Astrocyte of the spinal cord (primary cell): ENCODE results near the gene DOCK2.

Experiments used
- DNase-seq: peaks from one replicate; pipeline ENCODE4 v3.0.0; 2011; ENCODE audit warnings: low read depth, low spot score
- H3K4me3 ChIP-seq: 2 replicates; pipeline ENCODE4 v1.5.1; 2011; ENCODE audit warnings: low read depth, mild to moderate bottlenecking, low read length, moderate library complexity
- in situ Hi-C: cut with HindIII; loops from 2 replicates; pipeline ENCODE4 v1.10.0; 2017; ENCODE audit warnings: low sequenced_read_pairs
- TF ChIP-seq, protein P1 (sequence below): IDR thresholded peaks from 2 replicates; pipeline ENCODE4 v1.5.1; 2012; ENCODE audit warnings: low read depth, mild to moderate bottlenecking, low read length, inconsistent platforms

Gene DOCK2

DNA sequence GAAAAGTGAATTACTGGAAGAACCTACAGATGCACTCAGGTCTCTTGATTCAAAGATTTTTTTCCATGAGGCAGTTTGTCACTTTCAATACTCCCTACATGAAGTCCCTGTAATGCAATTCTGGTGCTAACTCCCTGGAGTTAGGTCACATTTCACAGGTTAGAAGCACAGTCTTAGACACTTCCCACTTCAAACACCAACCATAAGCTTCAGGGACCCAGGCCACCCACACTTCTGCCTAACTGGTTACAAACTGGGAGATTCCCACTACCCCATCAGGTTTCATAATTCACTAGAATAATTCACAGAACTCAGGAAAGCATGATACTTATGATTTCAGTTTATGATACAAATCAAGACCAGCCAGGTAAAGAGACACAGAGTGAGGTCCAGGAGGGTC lies 439.7 kb downstream of the DOCK2 start:
- DNase-seq: no peak
- H3K4me3 ChIP-seq: no peak overlapping the region
- TF ChIP-seq, protein P1, sequence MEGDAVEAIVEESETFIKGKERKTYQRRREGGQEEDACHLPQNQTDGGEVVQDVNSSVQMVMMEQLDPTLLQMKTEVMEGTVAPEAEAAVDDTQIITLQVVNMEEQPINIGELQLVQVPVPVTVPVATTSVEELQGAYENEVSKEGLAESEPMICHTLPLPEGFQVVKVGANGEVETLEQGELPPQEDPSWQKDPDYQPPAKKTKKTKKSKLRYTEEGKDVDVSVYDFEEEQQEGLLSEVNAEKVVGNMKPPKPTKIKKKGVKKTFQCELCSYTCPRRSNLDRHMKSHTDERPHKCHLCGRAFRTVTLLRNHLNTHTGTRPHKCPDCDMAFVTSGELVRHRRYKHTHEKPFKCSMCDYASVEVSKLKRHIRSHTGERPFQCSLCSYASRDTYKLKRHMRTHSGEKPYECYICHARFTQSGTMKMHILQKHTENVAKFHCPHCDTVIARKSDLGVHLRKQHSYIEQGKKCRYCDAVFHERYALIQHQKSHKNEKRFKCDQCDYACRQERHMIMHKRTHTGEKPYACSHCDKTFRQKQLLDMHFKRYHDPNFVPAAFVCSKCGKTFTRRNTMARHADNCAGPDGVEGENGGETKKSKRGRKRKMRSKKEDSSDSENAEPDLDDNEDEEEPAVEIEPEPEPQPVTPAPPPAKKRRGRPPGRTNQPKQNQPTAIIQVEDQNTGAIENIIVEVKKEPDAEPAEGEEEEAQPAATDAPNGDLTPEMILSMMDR: no peak
- in situ Hi-C loops: no loop called here

DNA sequence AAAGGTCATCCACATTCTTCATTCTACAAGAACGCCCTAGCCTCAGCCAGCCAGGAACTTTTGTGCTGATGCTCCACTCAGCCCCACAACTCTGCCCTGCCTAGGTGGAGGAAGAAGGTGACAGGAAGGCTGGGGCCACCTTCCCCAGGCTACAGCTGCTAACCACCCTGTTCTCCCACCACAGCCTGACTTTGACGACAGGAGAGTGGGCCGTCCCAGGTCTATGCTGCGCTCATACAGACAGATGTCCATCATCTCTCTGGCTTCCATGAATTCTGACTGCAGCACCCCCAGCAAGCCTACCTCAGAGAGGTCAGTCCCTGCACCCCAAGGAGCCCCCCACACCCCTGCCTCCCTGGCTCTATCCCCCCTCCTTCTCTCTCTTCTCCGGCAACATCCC lies 440.5 kb downstream of the DOCK2 start:
- no peak for DNase-seq
- no peak overlapping the region for H3K4me3 ChIP-seq
- TF ChIP-seq, protein P1: no peak
- in situ Hi-C loops: no loop called here

DNA sequence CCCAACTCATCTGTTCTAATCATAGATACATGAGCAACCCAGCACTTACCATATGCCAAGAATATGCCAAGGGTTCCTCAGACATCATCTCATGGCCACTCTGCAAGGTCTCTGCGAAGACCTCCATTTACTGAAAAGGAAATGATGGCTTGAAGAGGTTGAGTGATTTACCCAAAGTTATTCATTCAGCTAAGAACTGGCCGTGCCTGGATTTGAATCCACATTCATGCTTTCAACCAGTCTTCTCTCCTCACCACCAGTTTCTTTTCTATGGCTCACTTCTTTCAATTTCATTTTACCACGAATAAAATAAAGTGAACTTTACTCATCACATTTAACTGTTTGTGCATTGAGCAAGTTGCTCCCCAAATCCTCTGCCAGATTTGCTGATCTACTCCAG lies 441.4 kb downstream of the DOCK2 start:
- no peak for DNase-seq
- in situ Hi-C loops: no loop called here
- TF ChIP-seq, protein P1: no peak
- H3K4me3 ChIP-seq: no peak overlapping the region

DNA sequence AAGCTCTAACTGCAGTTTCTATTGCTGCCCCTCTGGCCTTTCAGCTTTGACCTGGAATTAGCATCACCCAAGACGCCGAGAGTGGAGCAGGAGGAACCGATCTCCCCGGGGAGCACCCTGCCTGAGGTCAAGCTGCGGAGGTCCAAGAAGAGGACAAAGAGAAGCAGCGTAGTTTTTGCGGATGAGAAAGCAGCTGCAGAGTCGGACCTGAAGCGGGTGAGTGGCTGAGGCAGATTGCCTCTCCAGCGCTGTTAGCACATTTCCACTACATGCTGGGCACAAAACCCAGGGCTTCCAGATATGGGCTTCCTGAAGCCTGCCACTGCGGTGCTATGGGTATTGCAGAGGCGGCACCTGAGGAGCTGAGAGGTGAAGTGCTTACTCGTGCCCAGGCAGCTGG lies 441.9 kb downstream of the DOCK2 start:
- no peak for DNase-seq
- in situ Hi-C loops: no loop called here
- H3K4me3 ChIP-seq: no peak overlapping the region
- TF ChIP-seq, protein P1: no peak

DNA sequence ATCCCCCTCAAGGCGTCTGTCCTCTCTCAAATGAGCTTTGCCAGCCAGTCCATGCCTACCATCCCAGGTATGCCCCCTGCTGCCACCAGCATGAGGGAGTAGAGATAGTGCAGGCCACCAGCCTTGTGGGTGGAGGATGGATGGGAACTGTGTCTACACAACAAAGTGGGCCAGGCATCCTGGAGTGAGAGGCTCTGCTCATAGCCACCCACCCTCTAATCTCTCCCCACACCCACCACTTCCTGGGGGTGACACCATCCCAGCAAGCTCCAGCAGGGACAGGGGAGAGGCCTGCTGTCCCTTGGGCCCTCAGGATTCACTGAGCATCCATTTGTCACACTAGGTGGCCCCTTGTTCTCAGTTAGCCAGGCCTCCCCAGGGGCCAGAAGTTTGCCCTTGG lies 443.1 kb downstream of the DOCK2 start:
- in situ Hi-C loops: no loop called here
- TF ChIP-seq, protein P1: no peak
- no peak overlapping the region for H3K4me3 ChIP-seq
- DNase-seq: no peak

DNA sequence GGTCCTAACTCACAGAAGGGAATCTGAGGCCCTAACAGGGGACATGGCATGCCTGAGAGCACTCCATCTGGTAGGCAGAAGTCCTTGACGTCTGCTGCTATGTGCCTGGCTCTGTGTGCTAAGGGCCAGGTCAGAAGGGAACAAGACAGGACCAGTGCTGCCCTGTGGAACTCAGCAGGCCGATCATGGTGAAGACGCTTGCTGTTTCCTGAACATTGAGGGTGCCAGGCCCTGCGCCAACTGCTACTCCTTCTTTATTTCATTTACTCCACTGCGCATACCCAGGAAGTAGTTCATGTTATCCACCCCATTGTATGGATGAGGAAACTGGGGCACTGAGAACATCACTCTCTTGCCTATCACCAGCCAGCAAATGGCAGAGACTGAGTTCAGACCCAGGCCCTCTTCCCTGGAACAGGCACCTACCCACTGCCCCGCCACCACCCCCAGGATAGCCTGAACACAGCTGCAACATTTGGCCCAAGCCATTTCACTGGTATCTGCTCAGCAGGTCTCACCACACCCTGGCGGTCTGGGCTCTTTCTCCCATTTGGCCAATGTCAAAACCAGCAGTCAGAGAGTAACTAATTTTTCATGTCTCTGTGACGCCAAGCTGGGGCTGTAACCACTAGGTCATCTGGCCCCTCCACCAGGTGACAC lies 443.8 kb downstream of the DOCK2 start:
- no peak for DNase-seq
- H3K4me3 ChIP-seq: no peak overlapping the region
- TF ChIP-seq, protein P1: no peak
- in situ Hi-C loops: no loop called here
